WERI-Rb-1 (cell line): Measurements from ENCODE around the gene MORN3.
"Not testable (repeated sequence)": the region's sequence is repeated elsewhere in the genome, so short reads cannot be mapped to it uniquely, and the experiment has no call there.

Experiments
- DNase-seq: peaks from one replicate; pipeline ENCODE4 v3.0.0-alpha.2; 2020
- H3K27ac ChIP-seq: fragments of 250-450 bp; sonication (Bioruptor Pico); 2 replicates; pipeline ENCODE4 v1.5.1; 2020; ENCODE audit warnings: mild to moderate bottlenecking, moderate library complexity
- H3K27me3 ChIP-seq: fragments of 250-450 bp; sonication (Bioruptor Pico); 2 replicates; pipeline ENCODE4 v1.5.1; 2021; ENCODE audit warnings: mild to moderate bottlenecking, low read depth, moderate library complexity; ENCODE audit not compliant: insufficient read depth, severe bottlenecking
- H3K36me3 ChIP-seq: fragments of 250-450 bp; sonication (Bioruptor Pico); 2 replicates; pipeline ENCODE4 v1.5.1; 2020; ENCODE audit warnings: mild to moderate bottlenecking, moderate library complexity
- H3K4me3 ChIP-seq: 2 replicates; pipeline ENCODE4 v1.5.1; 2011; ENCODE audit warnings: low read depth, mild to moderate bottlenecking, control low read depth, low read length
- H3K9me3 ChIP-seq: fragments of 250-450 bp; sonication (Bioruptor Pico); 2 replicates; pipeline ENCODE4 v1.5.1; 2021; ENCODE audit warnings: mild to moderate bottlenecking, moderate library complexity; ENCODE audit not compliant: severe bottlenecking
- TF ChIP-seq, protein P1 (sequence below): IDR thresholded peaks from 2 replicates; pipeline ENCODE4 v1.5.1; 2011; ENCODE audit warnings: low read depth, mild to moderate bottlenecking, control low read depth, inconsistent platforms, low read length

The MORN3 gene

GRCh38 chr12:121676190-121676589 lies 6.7 kb upstream of the MORN3 start:
- TF ChIP-seq, protein P1, sequence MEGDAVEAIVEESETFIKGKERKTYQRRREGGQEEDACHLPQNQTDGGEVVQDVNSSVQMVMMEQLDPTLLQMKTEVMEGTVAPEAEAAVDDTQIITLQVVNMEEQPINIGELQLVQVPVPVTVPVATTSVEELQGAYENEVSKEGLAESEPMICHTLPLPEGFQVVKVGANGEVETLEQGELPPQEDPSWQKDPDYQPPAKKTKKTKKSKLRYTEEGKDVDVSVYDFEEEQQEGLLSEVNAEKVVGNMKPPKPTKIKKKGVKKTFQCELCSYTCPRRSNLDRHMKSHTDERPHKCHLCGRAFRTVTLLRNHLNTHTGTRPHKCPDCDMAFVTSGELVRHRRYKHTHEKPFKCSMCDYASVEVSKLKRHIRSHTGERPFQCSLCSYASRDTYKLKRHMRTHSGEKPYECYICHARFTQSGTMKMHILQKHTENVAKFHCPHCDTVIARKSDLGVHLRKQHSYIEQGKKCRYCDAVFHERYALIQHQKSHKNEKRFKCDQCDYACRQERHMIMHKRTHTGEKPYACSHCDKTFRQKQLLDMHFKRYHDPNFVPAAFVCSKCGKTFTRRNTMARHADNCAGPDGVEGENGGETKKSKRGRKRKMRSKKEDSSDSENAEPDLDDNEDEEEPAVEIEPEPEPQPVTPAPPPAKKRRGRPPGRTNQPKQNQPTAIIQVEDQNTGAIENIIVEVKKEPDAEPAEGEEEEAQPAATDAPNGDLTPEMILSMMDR: no peak
- H3K27ac ChIP-seq: no peak overlapping the region
- no peak for DNase-seq
- no peaks in the 10 kb centered on the region for H3K27me3 ChIP-seq
- H3K4me3 ChIP-seq: no peak overlapping the region
- no peaks in the 10 kb centered on the region for H3K9me3 ChIP-seq
- H3K36me3 ChIP-seq: no peaks in the 10 kb centered on the region

DNA sequence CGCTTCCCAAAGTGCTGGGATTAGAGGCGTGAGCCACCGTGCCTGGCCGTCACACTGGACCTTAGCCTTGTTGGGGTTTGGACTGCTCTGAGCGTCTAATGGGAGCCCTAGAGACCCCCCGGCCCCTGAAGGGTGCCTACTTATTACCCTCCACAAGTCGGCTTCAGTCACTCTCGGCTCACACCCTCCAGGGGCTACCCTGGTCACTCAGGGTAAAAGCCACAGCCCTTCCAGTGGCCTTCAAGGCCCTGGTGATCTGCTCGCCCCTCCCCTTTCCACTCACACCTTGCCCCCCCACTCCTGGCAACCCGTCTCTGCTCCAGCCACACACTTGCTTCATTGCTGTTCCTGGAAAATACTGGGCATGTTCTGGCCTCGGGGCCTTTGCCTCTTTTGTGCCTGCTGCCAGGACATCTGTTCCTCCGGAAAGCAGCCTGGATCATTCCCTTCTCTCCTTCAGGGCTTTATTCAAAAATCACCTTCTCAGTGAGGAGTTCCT lies 3.6 kb upstream of the MORN3 start:
- no peaks in the 10 kb centered on the region for H3K27me3 ChIP-seq
- H3K4me3 ChIP-seq: peak overlapping the region; percentile 63
- peak overlapping the region; percentile 51 for H3K27ac ChIP-seq
- TF ChIP-seq, protein P1: no peak
- peak; percentile 67 for DNase-seq
- H3K9me3 ChIP-seq: no peaks in the 10 kb centered on the region
- H3K36me3 ChIP-seq: no peaks in the 10 kb centered on the region

- Histone ChIP-seq H3K27ac (no peak overlapping the region), H3K9me3 (no peaks in the 10 kb centered on the region), H3K36me3 (no peaks in the 10 kb centered on the region), H3K4me3 (no peak overlapping the region), H3K27me3 (no peaks in the 10 kb centered on the region)
- peak; percentile 77 for DNase-seq
- TF ChIP-seq, protein P1: peak; percentile 64
These were observed 519 bp downstream of the MORN3 start for GRCh38 chr12:121668750-121669520.

- not testable (repeated sequence) for H3K36me3 ChIP-seq, H3K27ac ChIP-seq, H3K9me3 ChIP-seq, H3K4me3 ChIP-seq, DNase-seq, H3K27me3 ChIP-seq
These were observed 2.6 kb downstream of the MORN3 start for GRCh38 chr12:121666829-121667228.

- no peaks in the 10 kb centered on the region for H3K9me3 ChIP-seq
- no peaks in the 10 kb centered on the region for H3K27me3 ChIP-seq
- H3K27ac ChIP-seq: no peak overlapping the region
- H3K36me3 ChIP-seq: no peaks in the 10 kb centered on the region
- DNase-seq: no peak
- TF ChIP-seq, protein P1: no peak
- H3K4me3 ChIP-seq: no peak overlapping the region
These were observed 5.9 kb downstream of the MORN3 start for GRCh38 chr12:121663610-121663929.

- not testable (repeated sequence) for H3K4me3 ChIP-seq, DNase-seq, H3K27ac ChIP-seq, H3K27me3 ChIP-seq, H3K9me3 ChIP-seq, H3K36me3 ChIP-seq
These were observed 7.9 kb downstream of the MORN3 start for GRCh38 chr12:121661353-121662105.
